Caco-2 (cell line): ENCODE data around the gene SPESP1. TPM values are rescaled to one million over a fixed set of nuclear protein-coding genes. Genes with fewer than 3 reads are reported as not detected.

Experiments used
- BruUV-seq: library from RNA; stranded (reverse); fragments of 400-500 nt; replicated peaks from 2 replicates; lab custom pipeline; 2021; lab: Mats Ljungman, UMichigan
- CTCF ChIA-PET: fragments of 300-600 bp; sonication (Branson Sonifier 250); formaldehyde crosslinking; loops from one replicate; lab custom pipeline; 2022; ENCODE audit warnings: antibody characterized with exemption; lab: Charles Lee
- POLR2A ChIA-PET: fragments of 300-600 bp; sonication (Branson Sonifier 250); formaldehyde crosslinking; loops from one replicate; lab custom pipeline; 2022; ENCODE audit warnings: antibody characterized with exemption; lab: Charles Lee
- DNase-seq, 2 experiments: peaks; one replicate each; pipeline versions ENCODE4 v3.0.0 to v3.0.0-alpha.2; 2020 to 2022
- H3K27me3 ChIP-seq: replicated peaks from 2 replicates; pipeline ENCODE4 v1.6.0; 2011; ENCODE audit warnings: low read length; ENCODE audit not compliant: control insufficient read depth, insufficient read depth
- H3K36me3 ChIP-seq: 2 replicates; pipeline ENCODE4 v1.5.1; 2011; ENCODE audit warnings: low read length; ENCODE audit not compliant: control insufficient read depth, insufficient read depth
- H3K4me1 ChIP-seq: fragments of 250-450 bp; sonication (Bioruptor Pico); 2 replicates; pipeline ENCODE4 v1.5.1; 2020; ENCODE audit warnings: mild to moderate bottlenecking
- H3K4me3 ChIP-seq: 2 replicates; pipeline ENCODE4 v1.5.1; 2011; ENCODE audit warnings: low read depth, mild to moderate bottlenecking, control low read depth, low read length
- H3K9me3 ChIP-seq: fragments of 250-450 bp; sonication (Bioruptor Pico); 2 replicates; pipeline ENCODE4 v1.5.1; 2020; ENCODE audit warnings: mild to moderate bottlenecking, moderate library complexity
- H3K27ac Mint-ChIP-seq: one replicate; pipeline ENCODE4 v1.8.0; 2022; ENCODE audit warnings: mixed read lengths; ENCODE audit not compliant: unreplicated experiment
- H3K27me3 Mint-ChIP-seq: one replicate; pipeline ENCODE4 v1.8.0; 2022; ENCODE audit warnings: mixed read lengths; ENCODE audit not compliant: insufficient read depth, unreplicated experiment
- H3K36me3 Mint-ChIP-seq: one replicate; pipeline ENCODE4 v1.8.0; 2022; ENCODE audit warnings: mild to moderate bottlenecking, mixed read lengths; ENCODE audit not compliant: insufficient read depth, unreplicated experiment
- H3K4me1 Mint-ChIP-seq: one replicate; pipeline ENCODE4 v1.8.0; 2022; ENCODE audit warnings: low read depth, mixed read lengths; ENCODE audit not compliant: unreplicated experiment
- H3K4me3 Mint-ChIP-seq: one replicate; pipeline ENCODE4 v1.8.0; 2022; ENCODE audit warnings: mild to moderate bottlenecking, moderate library complexity, mixed read lengths; ENCODE audit not compliant: unreplicated experiment
- H3K9me3 Mint-ChIP-seq: one replicate; pipeline ENCODE4 v1.8.0; 2022; ENCODE audit warnings: mixed read lengths; ENCODE audit not compliant: unreplicated experiment
- intact Hi-C: fragments of 100-400 bp; cut with micrococcal nuclease; formaldehyde crosslinking; loops from one replicate; pipeline ENCODE4 v1.10.0; 2022; ENCODE audit not compliant: unreplicated experiment
- total RNA-seq: library from RNA; stranded (reverse); gene quantifications from 2 replicates; pipeline ENCODE4 v1.2.3, GENCODE V29; 2022
- TF ChIP-seq, protein P1 (sequence below), 2 experiments: fragments of 200-600 bp in 1 of 2; IDR thresholded peaks; 1 replicate in 1 of 2; 2 replicates in 1 of 2; pipeline versions ENCODE4 v1.5.1 to v1.8.0; 2011 to 2022; ENCODE audit warnings: antibody characterized with exemption in 1 of 2, control low read depth in 1 of 2, inconsistent platforms in 1 of 2, low read depth in 1 of 2, low read length in 1 of 2, mild to moderate bottlenecking in 1 of 2, moderate library complexity in 1 of 2; ENCODE audit not compliant: insufficient read depth in 1 of 2, severe bottlenecking in 1 of 2, unreplicated experiment in 1 of 2

The SPESP1 gene
- total RNA-seq, 1 experiment from 2014 or later = not detected

GRCh38 chr15:68992696-68993095 is 62.4 kb downstream of the SPESP1 start:
- BruUV-seq = no TSS peak
- ChIA-PET CTCF (no interaction called here), POLR2A (no interaction called here)
- Histone ChIP-seq H3K9me3 (no peaks in the 10 kb centered on the region; the same call in 1 of the 2 replicates), H3K4me3 (no peak overlapping the region), H3K4me1 (peaks cover 24% of the 10 kb centered on the region), H3K36me3 (no peaks in the 10 kb centered on the region), H3K27me3 (no peaks in the 10 kb centered on the region)
- Mint-ChIP-seq H3K4me1 (peaks cover 14% of the 10 kb centered on the region), H3K27me3 (no peaks in the 10 kb centered on the region), H3K9me3 (no peaks in the 10 kb centered on the region), H3K27ac (peak overlapping the region; percentile 58), H3K36me3 (no peaks in the 10 kb centered on the region), H3K4me3 (no peak overlapping the region)
- TF ChIP-seq, protein P1, sequence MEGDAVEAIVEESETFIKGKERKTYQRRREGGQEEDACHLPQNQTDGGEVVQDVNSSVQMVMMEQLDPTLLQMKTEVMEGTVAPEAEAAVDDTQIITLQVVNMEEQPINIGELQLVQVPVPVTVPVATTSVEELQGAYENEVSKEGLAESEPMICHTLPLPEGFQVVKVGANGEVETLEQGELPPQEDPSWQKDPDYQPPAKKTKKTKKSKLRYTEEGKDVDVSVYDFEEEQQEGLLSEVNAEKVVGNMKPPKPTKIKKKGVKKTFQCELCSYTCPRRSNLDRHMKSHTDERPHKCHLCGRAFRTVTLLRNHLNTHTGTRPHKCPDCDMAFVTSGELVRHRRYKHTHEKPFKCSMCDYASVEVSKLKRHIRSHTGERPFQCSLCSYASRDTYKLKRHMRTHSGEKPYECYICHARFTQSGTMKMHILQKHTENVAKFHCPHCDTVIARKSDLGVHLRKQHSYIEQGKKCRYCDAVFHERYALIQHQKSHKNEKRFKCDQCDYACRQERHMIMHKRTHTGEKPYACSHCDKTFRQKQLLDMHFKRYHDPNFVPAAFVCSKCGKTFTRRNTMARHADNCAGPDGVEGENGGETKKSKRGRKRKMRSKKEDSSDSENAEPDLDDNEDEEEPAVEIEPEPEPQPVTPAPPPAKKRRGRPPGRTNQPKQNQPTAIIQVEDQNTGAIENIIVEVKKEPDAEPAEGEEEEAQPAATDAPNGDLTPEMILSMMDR (IDR thresholded peaks at IDR 0.05; ENCODE audit: insufficient read depth in 1 of 2, low read depth in 1 of 2, low read length in 1 of 2, severe bottlenecking in 1 of 2, unreplicated experiment in 1 of 2) = no peak
- intact Hi-C loops = no loop called here
- no peak for DNase-seq

DNA sequence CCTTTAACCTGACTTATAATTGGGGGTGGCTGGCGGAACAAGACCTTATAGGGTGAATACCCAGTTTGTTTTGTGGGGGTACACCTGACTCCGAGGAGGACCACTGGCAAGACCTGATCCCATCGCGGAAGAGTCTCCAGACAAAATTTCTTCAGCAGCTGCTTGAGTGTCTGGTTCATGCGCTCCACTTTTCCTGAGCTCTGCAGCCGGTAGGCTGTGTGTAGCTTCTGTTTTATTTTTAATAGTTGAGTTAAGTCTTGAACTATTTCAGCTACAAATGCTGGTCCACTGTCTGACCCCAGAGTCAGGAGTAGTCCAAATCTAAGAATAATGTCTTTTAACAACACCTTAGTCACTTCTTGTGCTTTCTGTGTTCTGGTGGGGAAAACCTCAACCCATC is 63.0 kb downstream of the SPESP1 start:
- Histone ChIP-seq H3K27me3 (no peaks in the 10 kb centered on the region), H3K4me3 (no peak overlapping the region), H3K9me3 (no peaks in the 10 kb centered on the region; the same call in 1 of the 2 replicates), H3K36me3 (no peaks in the 10 kb centered on the region), H3K4me1 (peaks cover 24% of the 10 kb centered on the region)
- ChIA-PET POLR2A (no interaction called here), CTCF (no interaction called here)
- no peak for DNase-seq
- no peaks in the 10 kb centered on the region for H3K27me3 Mint-ChIP-seq
- H3K9me3 Mint-ChIP-seq = no peaks in the 10 kb centered on the region
- H3K27ac Mint-ChIP-seq = no peak overlapping the region
- H3K4me1 Mint-ChIP-seq = peaks cover 14% of the 10 kb centered on the region
- TF ChIP-seq, protein P1 (IDR thresholded peaks at IDR 0.05; ENCODE audit: insufficient read depth in 1 of 2, low read depth in 1 of 2, low read length in 1 of 2, severe bottlenecking in 1 of 2, unreplicated experiment in 1 of 2) = no peak
- H3K4me3 Mint-ChIP-seq = no peak overlapping the region
- no peaks in the 10 kb centered on the region for H3K36me3 Mint-ChIP-seq
- intact Hi-C loops = no loop called here
- no TSS peak for BruUV-seq

DNA sequence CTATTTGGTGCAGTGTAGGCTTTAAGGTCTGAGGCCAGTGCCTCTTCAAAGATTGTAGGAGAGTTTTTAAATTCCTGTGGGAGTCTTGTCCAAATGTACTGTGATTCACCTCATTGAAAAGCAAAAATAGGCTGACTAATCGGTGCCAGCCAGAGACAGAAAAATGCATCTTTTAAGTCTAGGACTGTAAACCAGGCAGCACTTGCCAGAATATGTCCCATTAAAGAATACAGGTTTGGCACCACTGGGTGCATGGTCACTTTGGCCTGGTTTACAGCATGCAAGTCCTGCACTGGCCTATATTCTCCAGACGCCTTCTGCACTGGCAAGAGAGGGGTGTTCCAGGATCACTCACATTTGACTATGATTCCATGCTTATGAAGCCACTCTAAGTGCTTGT is 63.8 kb downstream of the SPESP1 start:
- H3K27me3 Mint-ChIP-seq = no peaks in the 10 kb centered on the region
- H3K36me3 ChIP-seq = no peaks in the 10 kb centered on the region
- H3K4me1 Mint-ChIP-seq = peaks cover 14% of the 10 kb centered on the region
- H3K4me1 ChIP-seq = peaks cover 24% of the 10 kb centered on the region
- H3K4me3 Mint-ChIP-seq = no peak overlapping the region
- TF ChIP-seq, protein P1 (IDR thresholded peaks at IDR 0.05; ENCODE audit: insufficient read depth in 1 of 2, low read depth in 1 of 2, low read length in 1 of 2, severe bottlenecking in 1 of 2, unreplicated experiment in 1 of 2) = no peak
- no TSS peak for BruUV-seq
- no peaks in the 10 kb centered on the region for H3K9me3 Mint-ChIP-seq
- H3K9me3 ChIP-seq = no peaks in the 10 kb centered on the region; the same call in 1 of the 2 replicates
- intact Hi-C loops = no loop called here
- H3K27me3 ChIP-seq = no peaks in the 10 kb centered on the region
- ChIA-PET CTCF (no interaction called here), POLR2A (no interaction called here)
- H3K36me3 Mint-ChIP-seq = no peaks in the 10 kb centered on the region
- no peak overlapping the region for H3K27ac Mint-ChIP-seq
- H3K4me3 ChIP-seq = no peak overlapping the region
- DNase-seq = no peak
